Activated CD8-positive, alpha-beta memory T cell treated with anti-CD3 and anti-CD28 coated beads for 1 hour (primary cell): ENCODE data around the gene CCL17.
"Not testable (repeated sequence)": the region's sequence is repeated elsewhere in the genome, so short reads cannot be mapped to it uniquely, and the experiment has no call there.

ENCODE experiments used
- DNase-seq, 2 donors: peaks; one replicate each; pipeline ENCODE4 v3.0.0-alpha.2; 2020; ENCODE audit warnings: low read depth in 1 of 2; ENCODE audit errors: extremely low read depth in 1 of 2

The CCL17 gene

GRCh38 chr16:57427824-57428223 lies 23.3 kb downstream of the CCL17 start:
- DNase-seq = no peak

- DNase-seq = no peak
These were observed 26.4 kb downstream of the CCL17 start for GRCh38 chr16:57430955-57431354.

GRCh38 chr16:57432505-57432904 lies 27.9 kb downstream of the CCL17 start:
- no peak for DNase-seq

DNA sequence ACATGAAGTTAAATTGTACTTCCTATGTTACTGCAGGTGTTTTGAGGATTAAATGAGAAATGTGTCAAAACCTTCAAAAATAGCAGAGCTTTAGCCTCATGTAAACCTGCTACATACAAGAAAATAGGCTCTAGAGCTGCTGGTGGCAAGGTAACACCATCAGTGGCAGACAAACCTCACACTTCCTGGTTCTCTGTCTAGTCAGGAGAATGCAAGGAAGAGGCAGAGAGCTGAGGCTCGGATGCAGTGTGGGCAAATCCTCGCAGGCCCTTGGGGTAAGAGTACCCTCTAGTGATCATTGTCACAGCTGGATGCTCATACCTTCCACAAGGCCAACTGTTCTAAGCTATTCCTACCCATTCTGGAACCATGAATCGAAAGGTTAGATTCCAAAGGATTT lies 28.4 kb downstream of the CCL17 start:
- no peak for DNase-seq

GRCh38 chr16:57434003-57434402 lies 29.4 kb downstream of the CCL17 start:
- no peak for DNase-seq

- no peak for DNase-seq
These were observed 31.3 kb downstream of the CCL17 start for GRCh38 chr16:57435838-57436237.

DNA sequence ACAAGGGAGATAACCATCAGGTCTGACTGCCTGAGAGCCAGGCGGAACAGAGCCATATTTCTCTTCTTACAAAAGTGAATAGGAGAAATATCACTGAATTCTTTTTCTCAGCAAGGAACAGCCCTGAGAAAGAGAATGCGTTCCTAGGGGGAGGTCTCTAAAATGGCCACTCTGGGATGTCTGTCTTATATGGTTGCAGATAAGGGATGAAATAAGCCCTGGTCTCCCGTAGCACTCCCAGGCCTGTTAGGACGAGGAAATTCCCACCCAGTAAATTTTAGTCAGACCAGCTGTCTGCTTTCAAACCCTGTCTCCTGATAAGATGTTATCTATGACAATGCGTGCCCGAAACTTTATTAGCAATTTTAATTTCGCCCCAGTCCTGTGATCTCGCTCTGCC lies 35.4 kb downstream of the CCL17 start:
- DNase-seq = not testable (repeated sequence)

- DNase-seq = not testable (repeated sequence)
These were observed 36.0 kb downstream of the CCL17 start for GRCh38 chr16:57440551-57440950.

DNA sequence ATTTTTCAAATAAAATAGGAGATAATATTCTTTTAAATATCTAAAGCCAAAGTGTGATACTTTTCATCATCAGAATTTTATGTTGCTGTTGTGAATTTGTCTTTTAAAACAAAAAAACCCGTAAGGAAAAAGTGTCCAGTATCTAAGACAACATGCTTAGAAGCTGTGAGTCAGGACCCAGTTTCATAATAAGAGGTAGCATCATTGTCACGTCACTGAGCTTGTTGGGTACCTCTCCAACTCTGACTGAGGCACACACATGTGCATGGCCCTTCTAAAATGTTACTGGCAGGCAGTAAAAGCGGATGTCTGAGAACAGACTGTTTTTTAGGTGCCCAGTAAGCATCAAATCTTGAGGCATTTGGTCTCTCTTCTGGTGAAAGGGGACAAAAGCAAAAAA lies 40.1 kb downstream of the CCL17 start:
- DNase-seq = no peak

- DNase-seq = no peak
These were observed 40.9 kb downstream of the CCL17 start for GRCh38 chr16:57445510-57445909.

GRCh38 chr16:57446531-57447185 lies 42.1 kb downstream of the CCL17 start:
- DNase-seq = peak in 1 of 2 donors; percentile 7

GRCh38 chr16:57447186-57447962 lies 42.8 kb downstream of the CCL17 start, which contains the start of the genes CIAPIN1 and COQ9:
TSS of gene CIAPIN1 (minus strand) at chr16:57447385. CDS start at chr16:57440928, 6,457 bp downstream.
TSS of gene COQ9 (plus strand) at chr16:57447479. CDS start at chr16:57447506, 27 bp downstream.
- peak; percentile 76 to 88 for DNase-seq

DNA sequence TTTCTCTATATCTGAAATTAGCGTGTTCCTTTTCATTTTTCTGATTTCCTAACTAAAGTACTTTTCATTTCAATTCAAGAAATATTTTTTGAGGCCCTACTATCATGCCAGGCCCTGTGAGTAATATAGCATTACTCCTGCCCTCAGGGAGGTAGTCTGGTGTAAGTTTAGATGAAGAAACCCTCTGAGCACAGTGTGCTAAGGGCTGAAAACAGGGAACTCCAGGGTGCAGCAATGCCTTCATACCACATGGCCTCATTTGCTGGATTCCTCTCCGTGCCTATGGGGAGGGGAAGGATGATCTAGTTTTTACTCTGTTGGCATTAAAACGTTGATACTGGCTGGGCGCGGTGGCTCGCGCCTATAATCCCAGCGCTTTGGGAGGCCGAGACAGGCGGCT lies 47.5 kb downstream of the CCL17 start:
- no peak for DNase-seq

DNA sequence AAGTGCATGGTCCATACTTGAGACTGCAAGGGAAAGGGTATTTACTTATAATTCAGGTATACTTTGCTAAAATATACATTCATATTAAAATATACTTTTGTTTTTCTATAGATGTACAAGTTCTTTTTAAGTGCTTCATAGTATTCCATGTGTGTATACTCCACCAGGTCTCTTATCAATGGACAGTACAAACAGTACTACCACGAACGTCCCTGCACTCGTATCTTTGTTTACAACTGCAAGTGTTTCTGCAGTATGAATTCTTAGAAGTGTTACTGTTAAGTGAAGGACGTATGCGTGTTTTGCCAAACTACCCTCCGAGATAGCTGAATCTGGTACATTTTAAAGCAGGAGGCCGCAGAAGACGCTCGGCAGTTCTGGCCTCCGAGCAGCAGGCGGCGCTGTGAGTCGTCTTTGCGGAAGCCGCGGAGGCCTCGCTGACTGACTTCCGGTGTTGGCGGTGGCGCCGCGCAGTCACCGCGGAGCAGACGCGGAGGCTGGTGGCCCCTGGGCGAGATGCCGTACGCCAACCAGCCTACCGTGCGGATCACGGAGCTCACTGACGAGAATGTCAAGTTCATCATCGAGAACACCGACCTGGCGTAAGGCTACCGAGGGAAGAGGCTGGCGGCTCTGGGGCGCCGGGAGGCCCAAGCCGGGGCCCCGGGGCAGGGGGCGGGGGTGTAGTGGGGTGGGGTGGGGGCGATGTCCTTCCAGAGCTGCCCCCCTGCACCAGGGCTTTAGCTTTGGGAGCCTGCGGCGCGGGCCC lies 57.8 kb downstream of the CCL17 start, which contains the start of gene POLR2C:
TSS of gene POLR2C (plus strand) at position 471 of the 769 bp plus-strand sequence. CDS start at position 517, 46 bp downstream.
- peak; percentile 82 to 91 for DNase-seq

- no peak for DNase-seq
These were observed 58.4 kb downstream of the CCL17 start for GRCh38 chr16:57462978-57463362.

DNA sequence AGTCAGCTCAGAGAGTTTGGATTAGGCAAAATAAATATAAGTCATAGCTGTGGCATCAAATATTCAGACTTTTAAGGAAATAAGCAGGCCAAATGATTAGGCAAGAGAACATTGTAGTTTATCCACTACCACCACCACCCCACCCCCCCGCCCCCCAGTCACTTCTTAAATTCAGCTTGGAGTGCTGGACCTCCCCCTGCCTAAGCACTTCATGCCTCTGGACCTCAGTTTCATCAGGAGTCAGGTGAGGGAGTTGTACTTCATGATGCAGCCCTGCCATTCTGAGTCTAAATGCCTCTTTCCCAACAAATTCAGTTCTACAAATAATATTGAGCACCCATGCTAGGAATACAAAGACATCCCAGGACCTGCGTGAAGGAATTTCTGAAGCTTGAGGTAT lies 60.0 kb downstream of the CCL17 start:
- DNase-seq = no peak
